NT2/D1 (cell line): Measurements from ENCODE around the gene CHRNA3.

ENCODE experiments used
- SUZ12 ChIP-seq: IDR thresholded peaks from 2 replicates; pipeline ENCODE4 v1.6.1; 2011; ENCODE audit not compliant: insufficient read length, insufficient read depth; ENCODE audit errors: extremely low read depth
- YY1 ChIP-seq: IDR thresholded peaks from 2 replicates; pipeline ENCODE4 v1.6.1; 2011; ENCODE audit not compliant: insufficient read length, insufficient read depth
- ZNF274 ChIP-seq: IDR thresholded peaks from 2 replicates; pipeline ENCODE4 v1.6.1; 2011; ENCODE audit warnings: mild to moderate bottlenecking, low read depth, low read length

- no peak for TF ChIP-seq ZNF274
- no peak for TF ChIP-seq YY1
- TF ChIP-seq SUZ12, result no peak
Observed at GRCh38 chr15:78628227-78628626, 7.4 kb upstream of the CHRNA3 start.
